K562 (cell line): ENCODE measurements around the gene MYRFL.

ENCODE experiments used
- GABPA ChIP-seq: fragments of 200-800 bp; sonication (Bioruptor generic); conservative IDR thresholded peaks from 2 replicates; pipeline ENCODE4 v1.6.1; 2016; ENCODE audit warnings: low read depth, missing genetic modification characterization, missing compliant biosample characterization
- HNRNPUL1 ChIP-seq: fragments of 200-400 bp; formaldehyde crosslinking; IDR thresholded peaks from 2 replicates; pipeline ENCODE4 v1.6.1; 2017; ENCODE audit warnings: low read length
- JUND ChIP-seq, 2 experiments: IDR thresholded peaks; 2 replicates in 1 of 2; 3 replicates in 1 of 2; pipeline ENCODE4 v1.6.1; 2011; ENCODE audit warnings: borderline replicate concordance in 2 of 2, low read depth in 2 of 2, low read length in 2 of 2, improper control_type of control experiment in 1 of 2, missing biosample characterization in 1 of 2, missing genetic modification characterization in 1 of 2, missing genetic modification reagents in 1 of 2
- POLR2A ChIP-seq: fragments of 450-650 bp; conservative IDR thresholded peaks from 2 replicates; pipeline ENCODE4 v1.6.1; 2016
- POLR2H ChIP-seq: IDR thresholded peaks from 2 replicates; pipeline ENCODE4 v1.6.1; 2016; ENCODE audit warnings: missing genetic modification characterization, low read depth, mild to moderate bottlenecking, control low read depth, missing compliant biosample characterization, moderate library complexity
- PTBP1 ChIP-seq: fragments of 200-400 bp; formaldehyde crosslinking; IDR thresholded peaks from 2 replicates; pipeline ENCODE4 v1.6.1; 2017; ENCODE audit warnings: low read depth, low read length
- TARDBP ChIP-seq: fragments of 450-650 bp; IDR thresholded peaks from 2 replicates; pipeline ENCODE4 v1.6.1; 2016
- TF ChIP-seq, protein P1 (sequence below), 3 experiments: IDR thresholded peaks in 2 of 3; conservative IDR thresholded peaks in 1 of 3; 2 replicates each; pipeline ENCODE4 v1.5.1; 2011 to 2012; ENCODE audit warnings: low read length in 3 of 3, mild to moderate bottlenecking in 3 of 3, control low read depth in 2 of 3, improper control_type of control experiment in 1 of 3, inconsistent platforms in 1 of 3, low read depth in 1 of 3, mixed read lengths in 1 of 3, moderate library complexity in 1 of 3; ENCODE audit not compliant: insufficient read depth in 2 of 3

DNA sequence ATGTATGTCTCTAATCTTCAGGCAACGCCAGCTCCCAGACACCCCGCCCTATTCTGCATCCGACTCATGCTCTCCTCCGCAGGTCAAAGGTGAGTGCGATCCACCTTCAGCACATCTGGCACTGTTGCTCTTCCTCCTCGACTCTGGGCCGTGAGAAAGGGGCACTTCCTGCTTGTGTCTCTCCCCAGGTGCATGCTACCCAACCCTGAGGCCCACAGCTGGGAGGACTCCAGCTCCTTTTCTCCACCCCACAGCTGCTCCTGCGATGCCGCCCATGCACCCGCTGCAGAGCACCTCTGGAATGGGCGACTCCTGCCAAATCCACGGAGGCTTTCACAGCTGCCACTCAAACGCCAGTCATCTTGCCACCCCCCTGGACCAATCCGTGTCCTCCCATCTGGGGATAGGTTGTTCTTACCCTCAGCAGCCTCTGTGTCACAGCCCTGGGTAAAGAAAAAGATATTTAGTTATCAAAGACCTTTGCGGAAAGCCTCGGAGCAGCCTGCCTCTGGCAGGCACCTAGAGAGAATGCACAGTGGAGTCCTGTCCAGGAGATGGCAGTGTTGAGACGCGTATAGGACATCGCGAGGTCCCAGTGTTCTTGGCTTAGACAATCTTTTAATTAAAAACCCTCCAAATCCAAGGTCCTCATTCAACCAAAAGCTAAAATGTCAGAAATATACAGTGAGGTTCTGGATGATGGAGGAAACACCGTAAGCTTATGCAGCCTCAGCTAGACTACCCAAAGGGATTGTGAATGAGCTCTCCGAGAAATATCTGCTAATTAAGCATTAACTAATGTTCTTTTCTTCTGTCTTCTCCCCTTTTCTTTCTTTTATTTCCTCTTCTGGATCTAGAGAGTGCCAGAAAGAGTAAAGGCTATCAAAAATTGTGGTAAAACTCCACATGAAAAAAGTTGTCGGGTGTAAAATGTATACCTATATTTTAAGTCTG lies 54.3 kb downstream of the MYRFL start:
- TF ChIP-seq, protein P1, sequence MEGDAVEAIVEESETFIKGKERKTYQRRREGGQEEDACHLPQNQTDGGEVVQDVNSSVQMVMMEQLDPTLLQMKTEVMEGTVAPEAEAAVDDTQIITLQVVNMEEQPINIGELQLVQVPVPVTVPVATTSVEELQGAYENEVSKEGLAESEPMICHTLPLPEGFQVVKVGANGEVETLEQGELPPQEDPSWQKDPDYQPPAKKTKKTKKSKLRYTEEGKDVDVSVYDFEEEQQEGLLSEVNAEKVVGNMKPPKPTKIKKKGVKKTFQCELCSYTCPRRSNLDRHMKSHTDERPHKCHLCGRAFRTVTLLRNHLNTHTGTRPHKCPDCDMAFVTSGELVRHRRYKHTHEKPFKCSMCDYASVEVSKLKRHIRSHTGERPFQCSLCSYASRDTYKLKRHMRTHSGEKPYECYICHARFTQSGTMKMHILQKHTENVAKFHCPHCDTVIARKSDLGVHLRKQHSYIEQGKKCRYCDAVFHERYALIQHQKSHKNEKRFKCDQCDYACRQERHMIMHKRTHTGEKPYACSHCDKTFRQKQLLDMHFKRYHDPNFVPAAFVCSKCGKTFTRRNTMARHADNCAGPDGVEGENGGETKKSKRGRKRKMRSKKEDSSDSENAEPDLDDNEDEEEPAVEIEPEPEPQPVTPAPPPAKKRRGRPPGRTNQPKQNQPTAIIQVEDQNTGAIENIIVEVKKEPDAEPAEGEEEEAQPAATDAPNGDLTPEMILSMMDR (IDR thresholded peaks at IDR 0.05 in 2 of 3, conservative IDR thresholded peaks at IDR 0.05 in 1 of 3; ENCODE audit: insufficient read depth in 2 of 3, low read depth in 1 of 3, low read length in 3 of 3) = peak; percentile 80 to 92 (median 92)
- TF ChIP-seq HNRNPUL1 (no peak), PTBP1 (no peak), JUND (IDR thresholded peaks at IDR 0.05; ENCODE audit: borderline replicate concordance, low read depth, low read length) (no peak), JUND (tag; IDR thresholded peaks at IDR 0.05; ENCODE audit: borderline replicate concordance, low read depth, low read length) (no peak), POLR2H (tag) (no peak), TARDBP (no peak), GABPA (tag) (no peak), POLR2A (no peak)
